ENCODE data around the gene ARCN1. TPM values are rescaled to one million over a fixed set of nuclear protein-coding genes. Genes with fewer than 3 reads are reported as not detected.
A peak's percentile ranks its signal among the peaks of the same experiment; 100 is the strongest.

Gene ARCN1
- total RNA-seq, 1 donor from 2014 or later, result 179 TPM

DNA sequence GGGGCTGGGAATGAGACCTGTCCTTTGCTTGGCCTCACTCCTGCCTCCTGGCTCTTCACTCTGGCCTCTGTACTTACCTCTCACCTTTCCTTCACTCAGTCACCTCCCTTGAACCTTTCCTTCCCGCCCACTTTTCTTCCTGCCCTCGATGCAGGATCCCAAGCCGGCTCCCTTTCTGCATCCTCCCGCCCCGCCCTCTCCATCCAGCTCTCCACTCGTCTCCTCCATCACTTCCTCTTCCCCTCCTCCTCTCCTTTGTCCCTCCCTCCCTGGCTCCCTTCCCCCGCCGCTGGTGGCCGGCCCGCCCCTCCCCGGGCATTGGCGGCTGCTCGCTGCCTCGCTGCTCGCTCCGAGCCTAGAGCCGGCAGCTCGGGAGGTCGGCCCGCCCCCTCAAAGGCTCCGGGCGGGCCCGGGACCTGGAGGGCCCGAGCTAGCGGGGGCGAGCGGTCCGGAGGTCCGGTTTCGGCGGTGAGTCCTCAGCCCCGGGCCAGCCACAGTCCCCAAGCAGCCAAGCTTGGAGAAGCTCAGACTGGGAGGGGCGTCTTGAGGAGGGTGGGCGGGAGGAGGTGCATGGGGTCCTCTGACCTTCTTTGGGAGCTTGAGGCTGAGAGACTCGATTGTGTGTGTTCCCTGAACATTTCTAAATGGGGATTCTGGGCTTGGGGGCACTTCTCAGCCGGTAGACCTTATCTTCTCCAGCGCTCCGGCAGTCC lies 49.0 kb downstream of the ARCN1 start:
- DNase-seq (ENCODE audit: low read depth), result peak; percentile 71

GRCh38 chr11:118621784-118622375 lies 49.7 kb downstream of the ARCN1 start:
- no peak for DNase-seq (ENCODE audit: low read depth)

GRCh38 chr11:118622376-118623268 lies 50.4 kb downstream of the ARCN1 start:
- peak; percentile 92 for DNase-seq (ENCODE audit: low read depth)

- DNase-seq (ENCODE audit: low read depth), result peak; percentile 59
Observed at GRCh38 chr11:118623269-118623655, 51.1 kb downstream of the ARCN1 start.

GRCh38 chr11:118625036-118625690 lies 53.0 kb downstream of the ARCN1 start:
- DNase-seq (ENCODE audit: low read depth), result no peak

- peak; percentile 42 for DNase-seq (ENCODE audit: low read depth)
Observed at GRCh38 chr11:118625976-118626375, 53.8 kb downstream of the ARCN1 start.

GRCh38 chr11:118627566-118627965 lies 55.4 kb downstream of the ARCN1 start:
- DNase-seq (ENCODE audit: low read depth), result no peak

- DNase-seq (ENCODE audit: low read depth), result no peak
Observed at GRCh38 chr11:118628031-118628430, 55.8 kb downstream of the ARCN1 start.

- DNase-seq (ENCODE audit: low read depth), result no peak
Observed at GRCh38 chr11:118628432-118628831, 56.2 kb downstream of the ARCN1 start.

DNA sequence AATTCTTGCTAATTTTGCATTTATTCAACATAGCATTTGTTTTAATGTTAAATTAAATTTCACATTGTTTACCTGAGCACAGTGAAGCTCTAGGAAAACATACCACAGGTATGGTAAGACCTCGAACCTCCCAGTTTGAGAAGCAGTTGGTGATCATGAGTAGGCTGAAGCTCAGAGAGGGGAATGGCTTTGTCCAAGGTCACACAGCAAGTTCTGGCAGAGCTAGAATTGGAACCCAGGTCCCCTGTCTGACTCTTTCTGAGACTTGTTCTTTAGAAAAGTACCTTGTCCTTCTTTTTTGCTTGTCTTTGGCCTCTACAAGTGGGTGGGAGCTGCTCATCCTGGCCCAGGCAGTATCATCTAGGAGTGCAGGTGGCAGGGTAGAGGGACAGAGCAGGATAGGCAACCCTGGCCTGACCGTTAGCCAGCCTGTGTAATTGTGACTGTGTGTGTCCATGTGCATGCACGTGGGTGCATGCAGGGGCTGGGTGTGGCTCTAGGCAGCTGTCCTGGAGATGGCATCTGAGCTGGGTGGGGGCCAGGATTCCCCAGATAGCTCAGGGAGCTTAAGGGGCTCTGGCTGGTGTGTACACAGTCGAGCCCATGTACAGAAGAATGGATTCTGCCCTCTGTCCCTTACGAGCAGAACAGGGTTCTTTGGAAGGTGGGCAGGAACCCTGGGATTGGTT lies 56.8 kb downstream of the ARCN1 start:
- no peak for DNase-seq (ENCODE audit: low read depth)

- no peak for DNase-seq (ENCODE audit: low read depth)
Observed at GRCh38 chr11:118629761-118630661, 57.8 kb downstream of the ARCN1 start.

DNA sequence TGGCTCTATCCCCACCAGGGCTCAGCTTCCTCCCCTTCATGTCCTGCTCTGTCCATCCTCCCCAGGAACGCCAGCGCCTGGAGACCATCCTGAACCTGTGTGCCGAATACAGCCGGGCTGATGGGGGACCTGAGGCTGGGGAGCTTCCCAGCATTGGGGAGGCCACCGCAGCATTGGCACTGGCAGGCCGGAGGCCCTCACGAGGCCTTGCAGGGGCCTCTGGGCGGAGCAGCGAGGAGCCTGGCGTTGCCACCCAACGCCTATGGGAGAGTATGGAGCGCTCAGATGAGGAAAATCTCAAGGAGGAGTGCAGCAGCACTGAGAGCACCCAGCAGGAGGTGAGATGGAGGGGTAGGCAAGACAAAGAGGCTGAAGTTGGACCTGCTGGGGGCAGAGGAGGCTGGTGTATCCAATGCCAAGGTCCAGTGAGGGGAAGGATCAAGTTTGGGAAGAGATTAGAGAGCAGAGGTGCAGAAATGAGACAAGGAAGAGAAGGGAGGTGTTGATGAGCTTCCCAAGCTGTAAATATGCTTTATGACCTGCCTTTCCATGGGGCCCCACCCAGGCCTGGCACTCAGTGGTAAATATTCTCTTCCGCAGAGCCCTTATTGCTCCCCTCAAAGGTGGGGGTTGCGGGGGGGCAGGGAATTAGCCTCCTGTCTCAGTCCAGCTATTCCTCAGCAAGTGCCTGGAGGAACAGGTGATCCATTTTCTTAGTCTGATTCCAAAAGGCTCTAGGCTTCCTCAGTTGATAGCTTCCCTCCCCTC lies 59.1 kb downstream of the ARCN1 start:
- no peak for DNase-seq (ENCODE audit: low read depth)

- no peak for DNase-seq (ENCODE audit: low read depth)
Observed at GRCh38 chr11:118632577-118633318, 60.5 kb downstream of the ARCN1 start.

GRCh38 chr11:118633319-118633690 lies 61.1 kb downstream of the ARCN1 start:
- no peak for DNase-seq (ENCODE audit: low read depth)

DNA sequence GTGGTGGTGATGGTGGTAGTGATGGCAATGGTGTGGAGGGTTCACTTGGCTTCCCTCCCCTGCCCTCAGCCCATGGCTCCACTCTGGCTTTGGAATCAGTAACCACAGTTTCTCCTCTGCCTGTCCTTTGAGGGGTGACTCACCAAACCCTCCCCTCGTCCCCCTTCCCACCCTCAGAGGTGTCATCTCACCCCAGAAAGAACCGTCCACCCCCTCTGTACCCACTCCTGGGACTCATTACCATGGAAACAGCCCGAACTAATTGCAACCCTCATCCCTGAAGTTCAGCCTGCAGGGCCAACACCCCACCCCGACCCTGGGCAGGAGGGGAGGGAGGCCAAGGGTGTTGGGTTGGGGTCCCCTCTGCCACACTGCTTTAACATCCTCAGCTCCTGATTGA lies 61.8 kb downstream of the ARCN1 start:
- DNase-seq (ENCODE audit: low read depth), result no peak

DNA sequence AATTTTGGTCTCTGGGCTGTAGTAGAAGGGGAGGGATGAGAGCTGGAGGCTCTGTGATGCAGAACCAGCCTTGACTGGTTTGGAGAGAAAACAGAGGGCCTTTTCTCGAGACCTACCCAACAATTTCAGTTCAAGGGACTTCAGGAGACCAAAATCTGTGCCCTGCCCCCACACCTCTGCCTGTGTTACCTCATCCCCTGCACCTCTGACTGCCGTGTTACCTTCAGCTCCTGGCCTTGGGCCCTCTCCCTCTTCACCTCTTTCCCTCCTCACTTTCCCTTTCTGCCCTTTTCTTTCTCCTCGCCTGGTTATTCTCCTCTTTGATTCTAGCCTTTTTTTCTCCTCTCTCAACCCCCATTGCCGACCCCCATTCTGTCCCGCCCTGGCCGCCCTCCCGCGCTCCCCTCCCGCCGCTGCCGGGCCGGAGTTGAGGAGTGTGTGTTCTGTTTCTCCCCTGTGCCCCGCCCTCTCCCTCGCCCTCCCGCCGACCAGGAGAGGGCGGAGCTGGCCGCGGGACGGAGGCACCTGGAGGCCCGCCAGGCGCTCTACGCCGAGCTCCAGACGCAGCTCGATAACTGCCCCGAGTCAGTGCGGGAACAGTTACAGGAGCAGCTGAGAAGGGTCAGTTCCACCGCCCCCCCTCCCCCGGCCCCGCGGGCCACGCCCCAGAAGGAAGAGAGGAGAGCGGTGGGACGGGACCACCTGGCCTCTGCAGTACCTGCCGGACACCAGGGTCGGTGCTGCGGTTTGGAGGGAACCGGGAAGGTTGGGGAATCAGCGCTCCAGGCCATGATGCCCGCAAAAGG lies 62.4 kb downstream of the ARCN1 start:
- DNase-seq (ENCODE audit: low read depth), result no peak

GRCh38 chr11:118635237-118635591 lies 63.0 kb downstream of the ARCN1 start:
- DNase-seq (ENCODE audit: low read depth), result no peak

GRCh38 chr11:118635642-118636041 lies 63.4 kb downstream of the ARCN1 start:
- no peak for DNase-seq (ENCODE audit: low read depth)
